Gastroesophageal sphincter (tissue), 4 donors: ENCODE measurements around the gene ADD3. TPM values are rescaled to one million over a fixed set of nuclear protein-coding genes. Genes with fewer than 3 reads are reported as not detected.

Source experiments
- ATAC-seq: fragments of 150-250 bp; one replicate; pipeline ENCODE4 v1.9.1; 2016; ENCODE audit warnings: mild to moderate bottlenecking, moderate library complexity
- H3K27ac ChIP-seq, 4 donors: fragments of 200-600 bp; sonication (generic) in 3 of 4; 1 replicate in 3 of 4; 2 replicates in 1 of 4; pipeline ENCODE4 v1.5.1; 2016 to 2019
- H3K27me3 ChIP-seq: fragments of 200-600 bp; sonication (generic); one replicate; pipeline ENCODE4 v1.5.1; 2019
- H3K36me3 ChIP-seq, 2 donors: fragments of 200-600 bp; sonication (generic); one replicate each; pipeline ENCODE4 v1.5.1; 2019; ENCODE audit warnings: control low read depth in 1 of 2
- H3K4me1 ChIP-seq, 3 donors: fragments of 200-600 bp; sonication (generic); 1 replicate in 2 of 3; 2 replicates in 1 of 3; pipeline ENCODE4 v1.5.1; 2016 to 2019; ENCODE audit warnings: control low read depth in 2 of 3
- H3K4me3 ChIP-seq, 2 donors: fragments of 200-600 bp; sonication (generic); one replicate each; pipeline ENCODE4 v1.5.1; 2019; ENCODE audit warnings: mild to moderate bottlenecking in 1 of 2, moderate library complexity in 1 of 2
- H3K9me3 ChIP-seq, 3 donors: fragments of 200-600 bp; sonication (generic); one replicate each; pipeline ENCODE4 v1.5.1; 2017 to 2019; ENCODE audit warnings: control low read depth in 2 of 3
- EP300 ChIP-seq: sonication (generic); formaldehyde crosslinking; IDR thresholded peaks from one replicate; pipeline ENCODE4 v1.6.1; 2017; ENCODE audit warnings: antibody characterized with exemption, mild to moderate bottlenecking
- POLR2A ChIP-seq, 2 donors: fragments of 450-650 bp; IDR thresholded peaks; one replicate each; pipeline ENCODE4 v1.6.1; 2017; ENCODE audit warnings: antibody characterized with exemption in 2 of 2, mild to moderate bottlenecking in 2 of 2, moderate library complexity in 1 of 2
- POLR2AphosphoS5 ChIP-seq: sonication (generic); formaldehyde crosslinking; IDR thresholded peaks from one replicate; pipeline ENCODE4 v1.6.1; 2017; ENCODE audit warnings: antibody characterized with exemption
- WGBS, 2 donors: methylation state at CpG; one replicate each; pipeline ENCODE4 v1.1.5; 2018; ENCODE audit warnings: low coverage in 1 of 2; 5-methylcytosine and 5-hydroxymethylcytosine counted together
- total RNA-seq, 4 donors: library from RNA; depleted of rRNA; stranded (reverse); fragments of >200 nt; gene quantifications; one replicate each; pipeline ENCODE4 v1.1.0, GENCODE V29; 2016
- TF ChIP-seq, protein P1 (sequence below), 4 experiments: fragments of 200-600 bp in 2 of 4; fragments of 450-650 bp in 2 of 4; sonication (generic) in 1 of 4; IDR thresholded peaks; one replicate each; pipeline ENCODE4 v1.5.1; 2017 to 2019; ENCODE audit warnings: antibody characterized with exemption in 4 of 4, mild to moderate bottlenecking in 2 of 4, moderate library complexity in 2 of 4

ADD3 gene
- total RNA-seq, 4 donors from 2014 or later, result 50.3 to 277 (median 118) TPM

DNA sequence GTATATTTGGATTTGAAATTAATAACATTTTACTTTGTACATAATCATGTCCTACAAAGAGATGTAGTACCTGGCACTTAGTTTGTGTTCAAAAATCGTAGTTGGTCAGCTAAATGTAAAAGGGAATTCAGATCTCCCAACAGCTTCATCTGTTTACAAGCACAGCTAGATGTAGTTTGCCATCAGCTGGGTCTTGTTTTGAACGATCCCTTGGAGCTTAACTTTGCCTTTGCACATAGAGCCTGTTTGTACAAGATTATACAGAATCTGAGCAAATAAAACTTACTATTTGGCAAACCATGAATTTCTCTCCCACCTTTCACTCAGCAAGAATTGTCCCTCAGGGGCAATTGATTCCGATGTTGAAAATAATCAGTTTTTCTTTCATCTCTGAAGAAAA is 36.1 kb upstream of the ADD3 start:
- no peaks in the 10 kb centered on the region for H3K27me3 ChIP-seq
- H3K4me1 ChIP-seq, result peaks cover 0 to 18% (median 11%) of the 10 kb centered on the region in 3 donors
- TF ChIP-seq POLR2A (IDR thresholded peaks at IDR 0.05), result no peak
- TF ChIP-seq, protein P1, sequence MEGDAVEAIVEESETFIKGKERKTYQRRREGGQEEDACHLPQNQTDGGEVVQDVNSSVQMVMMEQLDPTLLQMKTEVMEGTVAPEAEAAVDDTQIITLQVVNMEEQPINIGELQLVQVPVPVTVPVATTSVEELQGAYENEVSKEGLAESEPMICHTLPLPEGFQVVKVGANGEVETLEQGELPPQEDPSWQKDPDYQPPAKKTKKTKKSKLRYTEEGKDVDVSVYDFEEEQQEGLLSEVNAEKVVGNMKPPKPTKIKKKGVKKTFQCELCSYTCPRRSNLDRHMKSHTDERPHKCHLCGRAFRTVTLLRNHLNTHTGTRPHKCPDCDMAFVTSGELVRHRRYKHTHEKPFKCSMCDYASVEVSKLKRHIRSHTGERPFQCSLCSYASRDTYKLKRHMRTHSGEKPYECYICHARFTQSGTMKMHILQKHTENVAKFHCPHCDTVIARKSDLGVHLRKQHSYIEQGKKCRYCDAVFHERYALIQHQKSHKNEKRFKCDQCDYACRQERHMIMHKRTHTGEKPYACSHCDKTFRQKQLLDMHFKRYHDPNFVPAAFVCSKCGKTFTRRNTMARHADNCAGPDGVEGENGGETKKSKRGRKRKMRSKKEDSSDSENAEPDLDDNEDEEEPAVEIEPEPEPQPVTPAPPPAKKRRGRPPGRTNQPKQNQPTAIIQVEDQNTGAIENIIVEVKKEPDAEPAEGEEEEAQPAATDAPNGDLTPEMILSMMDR (IDR thresholded peaks at IDR 0.05), result no peak
- no peak for TF ChIP-seq EP300
- TF ChIP-seq POLR2AphosphoS5, result no peak
- H3K27ac ChIP-seq, result no peak overlapping the region
- H3K4me3 ChIP-seq, result no peak overlapping the region
- H3K9me3 ChIP-seq, result no peaks in the 10 kb centered on the region
- no peak for ATAC-seq
- 67 to 79% methylated on average over 3 of the region's 3 CpGs for WGBS, 2 donors
- H3K36me3 ChIP-seq, result no peaks in the 10 kb centered on the region

DNA sequence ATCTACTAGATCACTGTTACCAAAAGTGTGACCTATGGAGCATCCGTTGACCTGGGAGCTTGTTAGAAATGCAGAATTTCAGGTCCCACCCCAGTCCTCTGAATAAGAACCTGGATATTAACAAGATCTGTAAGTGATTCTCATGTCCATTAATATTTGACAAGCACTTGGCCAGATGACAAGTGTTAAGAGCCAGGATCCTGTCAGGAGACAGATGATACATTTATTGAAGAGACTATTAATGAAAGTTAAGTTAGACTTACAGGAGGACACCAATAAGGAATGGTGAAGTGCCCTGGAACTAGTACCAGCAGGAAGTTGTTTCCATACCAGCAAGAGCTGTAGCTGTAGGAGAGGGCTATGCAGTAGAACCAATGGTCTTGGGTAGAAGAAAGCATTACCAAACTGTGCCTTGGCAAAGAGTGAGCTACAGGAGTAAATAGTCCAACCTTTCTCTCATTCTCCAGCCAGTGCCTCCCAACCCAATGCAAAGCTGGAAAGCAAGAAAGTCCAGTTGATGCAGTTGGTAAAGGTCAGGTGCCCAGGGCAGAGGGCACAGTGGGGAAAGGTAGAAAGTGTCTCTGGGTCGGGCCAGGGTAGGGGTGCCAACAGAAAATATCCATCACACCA is 35.3 kb upstream of the ADD3 start:
- Histone ChIP-seq H3K27me3 (no peaks in the 10 kb centered on the region), H3K36me3 (no peaks in the 10 kb centered on the region), H3K4me3 (no peak overlapping the region), H3K4me1 (peaks cover 0 to 10% (median 4%) of the 10 kb centered on the region in 3 donors), H3K9me3 (no peaks in the 10 kb centered on the region), H3K27ac (no peak overlapping the region)
- no peak for ATAC-seq
- WGBS, 2 donors, result 85 to 90% methylated on average over 2 of the region's 2 CpGs
- TF ChIP-seq POLR2A (IDR thresholded peaks at IDR 0.05), result no peak
- TF ChIP-seq, protein P1 (IDR thresholded peaks at IDR 0.05), result no peak
- TF ChIP-seq EP300, result no peak
- no peak for TF ChIP-seq POLR2AphosphoS5

DNA sequence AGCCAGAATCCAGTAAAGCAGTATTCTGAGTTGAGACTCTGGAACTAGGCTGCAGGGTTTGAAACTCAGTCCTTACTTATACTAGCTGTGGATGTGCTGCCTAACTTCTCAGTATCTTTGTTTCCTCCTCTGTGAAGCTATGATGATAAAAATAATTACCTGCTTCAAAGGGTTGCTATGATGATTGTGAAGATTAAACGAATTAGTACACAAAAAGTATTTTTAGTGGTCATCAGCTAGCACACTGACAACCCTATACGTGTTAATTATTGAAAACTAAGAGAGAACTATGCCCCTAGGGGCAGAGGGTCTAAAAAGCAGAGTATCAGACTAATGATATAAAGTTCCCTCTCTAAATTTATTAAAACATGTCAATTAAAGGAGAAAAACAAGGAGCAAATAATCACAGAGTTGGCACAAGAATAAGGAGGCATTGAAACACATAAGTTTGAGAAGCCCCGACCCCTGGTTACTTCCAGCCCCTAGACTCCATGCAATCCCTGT is 34.4 kb upstream of the ADD3 start:
- Histone ChIP-seq H3K27ac (no peak overlapping the region), H3K4me3 (no peak overlapping the region), H3K36me3 (no peaks in the 10 kb centered on the region), H3K9me3 (no peaks in the 10 kb centered on the region), H3K4me1 (peaks cover 0 to 12% (median 0%) of the 10 kb centered on the region in 3 donors), H3K27me3 (no peaks in the 10 kb centered on the region)
- TF ChIP-seq EP300, result no peak
- TF ChIP-seq, protein P1 (IDR thresholded peaks at IDR 0.05), result no peak
- TF ChIP-seq POLR2AphosphoS5, result no peak
- TF ChIP-seq POLR2A (IDR thresholded peaks at IDR 0.05), result no peak
- no peak for ATAC-seq
- 85 to 89% methylated on average over 3 of the region's 3 CpGs for WGBS, 2 donors

DNA sequence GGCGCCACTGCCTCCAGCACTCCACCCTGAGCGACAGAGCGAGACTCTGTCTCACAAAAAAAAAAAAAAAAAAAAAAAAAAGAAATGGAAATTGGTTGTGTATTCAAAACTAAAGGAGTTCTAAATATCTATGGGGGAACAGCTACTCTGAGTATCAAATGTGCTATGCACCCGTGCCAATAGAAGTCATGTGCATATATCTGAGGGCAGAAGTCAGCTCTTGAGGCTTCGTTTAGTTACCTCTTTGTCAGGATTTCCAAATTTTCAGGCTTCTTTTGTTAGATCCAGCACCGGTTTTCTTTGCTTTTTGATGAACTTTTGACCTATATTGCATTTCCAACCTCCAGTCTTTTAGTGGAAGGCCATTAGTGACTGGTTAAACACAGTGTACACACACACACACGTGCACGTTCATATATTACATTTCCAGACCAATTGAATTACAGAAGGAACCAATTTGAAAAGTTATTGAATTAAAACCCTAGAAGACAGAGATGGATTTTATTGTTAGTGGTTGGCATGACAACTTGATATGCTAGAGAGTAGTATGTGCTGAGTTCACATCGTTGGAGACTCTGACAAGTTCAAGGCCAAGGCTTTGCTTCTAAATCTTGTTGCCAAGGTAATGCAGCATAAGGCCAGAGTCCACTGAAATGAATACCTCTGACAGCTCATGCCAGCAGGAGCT is 33.1 kb upstream of the ADD3 start:
- 44 to 65% methylated on average over 6 of the region's 9 CpGs for WGBS, 2 donors
- Histone ChIP-seq H3K4me3 (no peak overlapping the region), H3K4me1 (peaks cover 0 to 12% (median 0%) of the 10 kb centered on the region in 3 donors), H3K9me3 (no peaks in the 10 kb centered on the region), H3K36me3 (no peaks in the 10 kb centered on the region), H3K27me3 (no peaks in the 10 kb centered on the region), H3K27ac (no peak overlapping the region)
- TF ChIP-seq POLR2A (IDR thresholded peaks at IDR 0.05) (no peak), EP300 (no peak), POLR2AphosphoS5 (no peak)
- TF ChIP-seq, protein P1 (IDR thresholded peaks at IDR 0.05), result no peak
- no peak for ATAC-seq
